Measurements from ENCODE around the gene PHYKPL. TPM values are rescaled to one million over a fixed set of nuclear protein-coding genes. Genes with fewer than 3 reads are reported as not detected.
"Not testable (repeated sequence)": the region's sequence is repeated elsewhere in the genome, so short reads cannot be mapped to it uniquely, and the experiment has no call there.

PHYKPL gene
- total RNA-seq, 1 donor from 2014 or later: 17.0 TPM

GRCh38 chr5:178234750-178235587, 2.4 kb upstream of the PHYKPL start:
- no peak for DNase-seq (ENCODE audit: low read depth)
- TF ChIP-seq CTCF (conservative IDR thresholded peaks at IDR 0.05; ENCODE audit: low read depth, low read length): peak; percentile 82
- no peak overlapping the region for H3K4me3 ChIP-seq (ENCODE audit: low read depth, low read length)

- no peak for DNase-seq (ENCODE audit: low read depth)
- H3K4me3 ChIP-seq (ENCODE audit: low read depth, low read length): no peak overlapping the region
- no peak for TF ChIP-seq CTCF (conservative IDR thresholded peaks at IDR 0.05; ENCODE audit: low read depth, low read length)
Measured at GRCh38 chr5:178234121-178234749, 1.6 kb upstream of the PHYKPL start.

- DNase-seq (ENCODE audit: low read depth): no peak
- H3K4me3 ChIP-seq (ENCODE audit: low read depth, low read length): peak overlapping the region; percentile 85
- no peak for TF ChIP-seq CTCF (conservative IDR thresholded peaks at IDR 0.05; ENCODE audit: low read depth, low read length)
Measured at GRCh38 chr5:178232920-178233429, 373 bp upstream of the PHYKPL start.

GRCh38 chr5:178231539-178232123, 971 bp downstream of the PHYKPL start:
- H3K4me3 ChIP-seq (ENCODE audit: low read depth, low read length): peak overlapping the region; percentile 85
- no peak for TF ChIP-seq CTCF (conservative IDR thresholded peaks at IDR 0.05; ENCODE audit: low read depth, low read length)
- no peak for DNase-seq (ENCODE audit: low read depth)

GRCh38 chr5:178230879-178231538, 1.6 kb downstream of the PHYKPL start:
- no peak for DNase-seq (ENCODE audit: low read depth)
- TF ChIP-seq CTCF (conservative IDR thresholded peaks at IDR 0.05; ENCODE audit: low read depth, low read length): no peak

GRCh38 chr5:178229861-178230260, 2.7 kb downstream of the PHYKPL start:
- no peak overlapping the region for H3K4me3 ChIP-seq (ENCODE audit: low read depth, low read length)
- no peak for TF ChIP-seq CTCF (conservative IDR thresholded peaks at IDR 0.05; ENCODE audit: low read depth, low read length)
- DNase-seq (ENCODE audit: low read depth): no peak

More at GRCh38 chr5:178230879-178231538, 1.6 kb downstream of the PHYKPL start:
- H3K4me3 ChIP-seq (ENCODE audit: low read depth, low read length): peak overlapping the region; percentile 85

GRCh38 chr5:178229111-178229510, 3.5 kb downstream of the PHYKPL start:
- not testable (repeated sequence) for DNase-seq (ENCODE audit: low read depth); H3K4me3 ChIP-seq (ENCODE audit: low read depth, low read length)
